ENCODE measurements around the gene TUFT1.

GRCh38 chr1:151553659-151554058 lies 13.6 kb downstream of the TUFT1 start:
- no peak for TF ChIP-seq CTCF (IDR thresholded peaks at IDR 0.05)
- no peak for TF ChIP-seq POLR2AphosphoS5 (IDR thresholded peaks at IDR 0.05; ENCODE audit: insufficient read depth in 1 of 2, low read depth in 1 of 2)
- TF ChIP-seq POLR2A (IDR thresholded peaks at IDR 0.05) = no peak

Data from vagina (tissue), 2 donors.